Prostate gland (tissue), 2 donors: ENCODE data around the gene BOLL.

ENCODE experiments used
- CTCF ChIP-seq, 4 experiments: fragments of 200-600 bp in 2 of 4; fragments of 450-650 bp in 2 of 4; sonication (generic) in 2 of 4; IDR thresholded peaks; 1 replicate in 3 of 4; 2 replicates in 1 of 4; pipeline ENCODE4 v1.5.1; 2016 to 2019; ENCODE audit warnings: antibody characterized with exemption in 4 of 4, mild to moderate bottlenecking in 2 of 4, moderate library complexity in 2 of 4
- POLR2A ChIP-seq: fragments of 450-650 bp; IDR thresholded peaks from one replicate; pipeline ENCODE4 v1.6.1; 2016; ENCODE audit warnings: antibody characterized with exemption, mild to moderate bottlenecking
- POLR2AphosphoS5 ChIP-seq: sonication (generic); formaldehyde crosslinking; IDR thresholded peaks from one replicate; pipeline ENCODE4 v1.6.1; 2017; ENCODE audit warnings: antibody characterized with exemption

GRCh38 chr2:197708331-197708730 is 76.8 kb downstream of the BOLL start:
- TF ChIP-seq CTCF (IDR thresholded peaks at IDR 0.05): no peak
- no peak for TF ChIP-seq POLR2A
- TF ChIP-seq POLR2AphosphoS5: no peak
